HL-60 (cell line): ENCODE results near the gene LIN54.

Experiments used
- GABPA ChIP-seq: IDR thresholded peaks from 2 replicates; pipeline ENCODE4 v1.6.1; 2012; ENCODE audit warnings: low read depth
- POLR2AphosphoS5 ChIP-seq: IDR thresholded peaks from 2 replicates; pipeline ENCODE4 v1.6.1; 2012; ENCODE audit warnings: low read depth
- TF ChIP-seq, protein P1 (sequence below): IDR thresholded peaks from one replicate; pipeline ENCODE4 v1.5.1; 2011; ENCODE audit warnings: low read length, control low read depth, inconsistent platforms; ENCODE audit not compliant: insufficient read depth
- TF ChIP-seq, protein P2 (sequence below): IDR thresholded peaks from 2 replicates; pipeline ENCODE4 v1.6.1; 2012; ENCODE audit warnings: low read depth; ENCODE audit not compliant: insufficient replicate concordance

DNA sequence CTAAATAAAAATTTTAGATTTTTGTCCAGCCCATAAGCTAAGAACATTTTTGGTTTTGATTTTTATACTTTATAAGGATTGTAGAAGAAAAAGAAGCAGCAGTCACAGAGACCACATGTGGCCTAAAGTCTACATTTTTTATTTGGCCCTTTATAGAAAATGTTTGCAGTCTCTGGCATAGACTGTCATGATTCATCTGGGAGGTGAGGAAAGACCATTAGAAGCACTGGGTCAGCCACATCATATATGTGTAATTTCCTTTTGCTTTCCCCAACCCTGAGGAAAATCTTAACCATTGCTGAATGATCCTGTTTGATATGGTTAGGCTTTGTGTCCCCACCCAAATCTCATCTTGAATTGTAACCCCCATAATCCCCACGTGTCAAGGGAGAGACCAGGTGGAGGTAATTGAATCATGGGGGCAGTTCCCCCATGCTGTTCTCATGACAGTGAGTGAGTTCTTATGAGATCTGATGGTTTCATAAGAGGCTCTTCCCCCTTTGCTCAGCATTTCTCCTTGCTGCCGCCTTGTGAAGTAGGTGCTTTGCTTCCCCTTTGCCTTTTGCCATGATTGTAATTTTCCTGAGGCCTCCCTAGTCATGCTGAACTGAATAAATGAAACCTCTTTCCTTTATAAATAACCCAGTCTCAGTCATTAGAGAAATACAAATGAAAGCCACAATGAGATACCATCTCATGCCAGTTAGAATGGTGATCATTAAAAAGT, 12.3 kb upstream of the LIN54 start:
- TF ChIP-seq GABPA (no peak), POLR2AphosphoS5 (no peak)
- TF ChIP-seq, protein P1, sequence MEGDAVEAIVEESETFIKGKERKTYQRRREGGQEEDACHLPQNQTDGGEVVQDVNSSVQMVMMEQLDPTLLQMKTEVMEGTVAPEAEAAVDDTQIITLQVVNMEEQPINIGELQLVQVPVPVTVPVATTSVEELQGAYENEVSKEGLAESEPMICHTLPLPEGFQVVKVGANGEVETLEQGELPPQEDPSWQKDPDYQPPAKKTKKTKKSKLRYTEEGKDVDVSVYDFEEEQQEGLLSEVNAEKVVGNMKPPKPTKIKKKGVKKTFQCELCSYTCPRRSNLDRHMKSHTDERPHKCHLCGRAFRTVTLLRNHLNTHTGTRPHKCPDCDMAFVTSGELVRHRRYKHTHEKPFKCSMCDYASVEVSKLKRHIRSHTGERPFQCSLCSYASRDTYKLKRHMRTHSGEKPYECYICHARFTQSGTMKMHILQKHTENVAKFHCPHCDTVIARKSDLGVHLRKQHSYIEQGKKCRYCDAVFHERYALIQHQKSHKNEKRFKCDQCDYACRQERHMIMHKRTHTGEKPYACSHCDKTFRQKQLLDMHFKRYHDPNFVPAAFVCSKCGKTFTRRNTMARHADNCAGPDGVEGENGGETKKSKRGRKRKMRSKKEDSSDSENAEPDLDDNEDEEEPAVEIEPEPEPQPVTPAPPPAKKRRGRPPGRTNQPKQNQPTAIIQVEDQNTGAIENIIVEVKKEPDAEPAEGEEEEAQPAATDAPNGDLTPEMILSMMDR = no peak
- TF ChIP-seq, protein P2, sequence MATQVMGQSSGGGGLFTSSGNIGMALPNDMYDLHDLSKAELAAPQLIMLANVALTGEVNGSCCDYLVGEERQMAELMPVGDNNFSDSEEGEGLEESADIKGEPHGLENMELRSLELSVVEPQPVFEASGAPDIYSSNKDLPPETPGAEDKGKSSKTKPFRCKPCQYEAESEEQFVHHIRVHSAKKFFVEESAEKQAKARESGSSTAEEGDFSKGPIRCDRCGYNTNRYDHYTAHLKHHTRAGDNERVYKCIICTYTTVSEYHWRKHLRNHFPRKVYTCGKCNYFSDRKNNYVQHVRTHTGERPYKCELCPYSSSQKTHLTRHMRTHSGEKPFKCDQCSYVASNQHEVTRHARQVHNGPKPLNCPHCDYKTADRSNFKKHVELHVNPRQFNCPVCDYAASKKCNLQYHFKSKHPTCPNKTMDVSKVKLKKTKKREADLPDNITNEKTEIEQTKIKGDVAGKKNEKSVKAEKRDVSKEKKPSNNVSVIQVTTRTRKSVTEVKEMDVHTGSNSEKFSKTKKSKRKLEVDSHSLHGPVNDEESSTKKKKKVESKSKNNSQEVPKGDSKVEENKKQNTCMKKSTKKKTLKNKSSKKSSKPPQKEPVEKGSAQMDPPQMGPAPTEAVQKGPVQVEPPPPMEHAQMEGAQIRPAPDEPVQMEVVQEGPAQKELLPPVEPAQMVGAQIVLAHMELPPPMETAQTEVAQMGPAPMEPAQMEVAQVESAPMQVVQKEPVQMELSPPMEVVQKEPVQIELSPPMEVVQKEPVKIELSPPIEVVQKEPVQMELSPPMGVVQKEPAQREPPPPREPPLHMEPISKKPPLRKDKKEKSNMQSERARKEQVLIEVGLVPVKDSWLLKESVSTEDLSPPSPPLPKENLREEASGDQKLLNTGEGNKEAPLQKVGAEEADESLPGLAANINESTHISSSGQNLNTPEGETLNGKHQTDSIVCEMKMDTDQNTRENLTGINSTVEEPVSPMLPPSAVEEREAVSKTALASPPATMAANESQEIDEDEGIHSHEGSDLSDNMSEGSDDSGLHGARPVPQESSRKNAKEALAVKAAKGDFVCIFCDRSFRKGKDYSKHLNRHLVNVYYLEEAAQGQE = no peak
